ENCODE data around the gene CYP1A1.
"Not testable (repeated sequence)": the region's sequence is repeated elsewhere in the genome, so short reads cannot be mapped to it uniquely, and the experiment has no call there.

CYP1A1 gene

DNA sequence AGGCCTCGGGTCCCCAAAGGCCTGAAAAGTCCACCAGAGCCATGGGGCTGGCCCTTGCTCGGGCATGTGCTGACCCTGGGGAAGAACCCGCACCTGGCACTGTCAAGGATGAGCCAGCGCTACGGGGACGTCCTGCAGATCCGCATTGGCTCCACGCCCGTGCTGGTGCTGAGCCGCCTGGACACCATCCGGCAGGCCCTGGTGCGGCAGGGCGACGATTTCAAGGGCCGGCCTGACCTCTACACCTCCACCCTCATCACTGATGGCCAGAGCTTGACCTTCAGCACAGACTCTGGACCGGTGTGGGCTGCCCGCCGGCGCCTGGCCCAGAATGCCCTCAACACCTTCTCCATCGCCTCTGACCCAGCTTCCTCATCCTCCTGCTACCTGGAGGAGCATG is 24.5 kb upstream of the CYP1A1 start:
- Histone ChIP-seq H3K27ac (no peak overlapping the region), H3K9me3 (no peaks in the 10 kb centered on the region), H3K36me3 (no peaks in the 10 kb centered on the region), H3K4me1 (ENCODE audit: control insufficient read depth in 1 of 2, insufficient read depth in 1 of 2, low read depth in 1 of 2, low read length in 1 of 2) (no peaks in the 10 kb centered on the region), H3K4me3 (ENCODE audit: low read depth in 1 of 2, low read length in 1 of 2) (no peak overlapping the region), H3K27me3 (peaks cover 13% of the 10 kb centered on the region)
- TF ChIP-seq CTCF (IDR thresholded peaks at IDR 0.05): no peak

DNA sequence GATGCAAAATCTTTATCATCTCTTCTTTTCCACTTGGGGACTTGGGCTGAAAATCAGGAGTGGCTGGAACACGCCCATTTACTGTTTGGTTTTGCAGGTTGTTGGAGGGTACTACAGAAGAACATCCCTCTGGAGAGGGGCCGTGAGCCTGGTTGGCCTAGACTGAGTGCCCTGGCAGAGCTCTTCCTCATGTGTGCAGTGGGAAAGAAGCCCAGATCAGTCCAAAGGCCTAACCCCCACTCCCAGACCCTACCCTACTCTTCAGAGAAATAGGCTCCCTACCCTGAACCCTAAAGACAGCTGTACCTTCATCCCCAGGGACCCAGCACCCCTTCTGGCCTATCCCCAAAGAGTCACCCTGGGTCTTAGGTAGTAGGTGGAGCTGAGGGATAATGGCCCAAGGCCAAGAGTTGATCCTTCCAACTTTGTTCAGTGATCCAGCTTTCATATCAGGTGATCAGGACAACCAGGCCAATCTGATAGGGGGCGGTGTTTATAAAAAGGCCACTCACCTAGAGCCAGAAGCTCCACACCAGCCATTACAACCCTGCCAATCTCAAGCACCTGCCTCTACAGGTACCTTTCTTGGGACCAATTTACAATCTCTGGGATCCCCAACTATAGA is 23.1 kb upstream of the CYP1A1 start, which contains the start of gene CYP1A2:
Gene CYP1A2 (plus strand): TSS at position 524 of the 625 bp plus-strand sequence. CDS start 894 bp downstream, outside the sequence.
- no peak within 1 kb of the TSS for H3K4me3 ChIP-seq (ENCODE audit: low read depth in 1 of 2, low read length in 1 of 2)
- TF ChIP-seq CTCF (IDR thresholded peaks at IDR 0.05): no peak
- H3K27me3 ChIP-seq: peaks cover 14% of the 10 kb centered on the region
- H3K9me3 ChIP-seq: no peaks in the 10 kb centered on the region
- H3K4me1 ChIP-seq (ENCODE audit: control insufficient read depth in 1 of 2, insufficient read depth in 1 of 2, low read depth in 1 of 2, low read length in 1 of 2): no peaks in the 10 kb centered on the region
- no peaks in the 10 kb centered on the region for H3K36me3 ChIP-seq
- no peak within 1 kb of the TSS for H3K27ac ChIP-seq

- no peaks in the 10 kb centered on the region for H3K4me1 ChIP-seq (ENCODE audit: control insufficient read depth in 1 of 2, insufficient read depth in 1 of 2, low read depth in 1 of 2, low read length in 1 of 2)
- H3K27ac ChIP-seq: no peak overlapping the region
- TF ChIP-seq CTCF (IDR thresholded peaks at IDR 0.05): no peak
- no peak overlapping the region for H3K4me3 ChIP-seq (ENCODE audit: low read depth in 1 of 2, low read length in 1 of 2)
- no peaks in the 10 kb centered on the region for H3K9me3 ChIP-seq
- H3K36me3 ChIP-seq: no peaks in the 10 kb centered on the region
- H3K27me3 ChIP-seq: peaks cover 19% of the 10 kb centered on the region
These were observed 21.1 kb upstream of the CYP1A1 start for GRCh38 chr15:74746389-74746788.

GRCh38 chr15:74742422-74742821 is 17.1 kb upstream of the CYP1A1 start:
- H3K9me3 ChIP-seq: no peaks in the 10 kb centered on the region
- TF ChIP-seq CTCF (IDR thresholded peaks at IDR 0.05): no peak
- H3K27me3 ChIP-seq: peaks cover 48% of the 10 kb centered on the region
- no peaks in the 10 kb centered on the region for H3K36me3 ChIP-seq
- H3K27ac ChIP-seq: no peak overlapping the region
- no peak overlapping the region for H3K4me3 ChIP-seq (ENCODE audit: low read depth in 1 of 2, low read length in 1 of 2)
- no peaks in the 10 kb centered on the region for H3K4me1 ChIP-seq (ENCODE audit: control insufficient read depth in 1 of 2, insufficient read depth in 1 of 2, low read depth in 1 of 2, low read length in 1 of 2)

DNA sequence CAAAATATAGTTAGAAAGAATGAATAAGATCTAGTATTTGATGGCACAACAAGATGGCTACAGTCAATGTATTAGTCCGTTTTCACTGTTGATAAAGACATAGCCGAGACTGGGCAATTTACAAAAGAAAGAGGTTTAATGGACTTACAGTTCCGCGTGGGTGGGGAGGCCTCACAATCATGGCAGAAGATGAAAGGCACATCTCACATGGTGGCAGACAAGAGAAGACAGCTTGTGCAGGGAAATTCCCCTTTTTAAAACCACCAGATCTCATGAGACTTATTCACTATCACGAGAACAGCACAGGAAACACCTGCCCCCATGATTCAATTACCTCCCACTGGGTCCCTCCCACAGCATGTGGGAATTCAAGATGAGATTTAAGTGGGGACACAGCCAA is 12.9 kb upstream of the CYP1A1 start:
- H3K4me3 ChIP-seq (ENCODE audit: low read depth in 1 of 2, low read length in 1 of 2); H3K4me1 ChIP-seq (ENCODE audit: control insufficient read depth in 1 of 2, insufficient read depth in 1 of 2, low read depth in 1 of 2, low read length in 1 of 2); H3K36me3 ChIP-seq; H3K9me3 ChIP-seq; H3K27ac ChIP-seq: not testable (repeated sequence)
- H3K27me3 ChIP-seq: peaks cover 67% of the 10 kb centered on the region

GRCh38 chr15:74735305-74735704 is 10.0 kb upstream of the CYP1A1 start:
- Histone ChIP-seq H3K36me3 (no peaks in the 10 kb centered on the region), H3K4me1 (ENCODE audit: control insufficient read depth in 1 of 2, insufficient read depth in 1 of 2, low read depth in 1 of 2, low read length in 1 of 2) (no peaks in the 10 kb centered on the region), H3K27me3 (peaks cover 79% of the 10 kb centered on the region), H3K27ac (no peak overlapping the region), H3K9me3 (no peaks in the 10 kb centered on the region), H3K4me3 (ENCODE audit: low read depth in 1 of 2, low read length in 1 of 2) (no peak overlapping the region)
- TF ChIP-seq CTCF (IDR thresholded peaks at IDR 0.05): no peak
